Lower leg skin (tissue), 4 donors: ENCODE measurements around the gene CCSER2. TPM values are rescaled to one million over a fixed set of nuclear protein-coding genes. Genes with fewer than 3 reads are reported as not detected.
"Not testable (repeated sequence)": the region's sequence is repeated elsewhere in the genome, so short reads cannot be mapped to it uniquely, and the experiment has no call there.

ENCODE experiments used
- DNase-seq, 2 donors: peaks; one replicate each; pipeline ENCODE4 v3.0.0-alpha.2; 2019; ENCODE audit warnings: low spot score in 2 of 2
- H3K4me3 ChIP-seq: fragments of 200-600 bp; sonication (generic); 2 replicates; pipeline ENCODE4 v1.5.1; 2017; ENCODE audit warnings: mild to moderate bottlenecking, low read depth; ENCODE audit not compliant: poor library complexity, severe bottlenecking
- POLR2A ChIP-seq, 2 donors: fragments of 450-650 bp; IDR thresholded peaks; one replicate each; pipeline ENCODE4 v1.6.1; 2016 to 2017; ENCODE audit warnings: antibody characterized with exemption in 2 of 2, mild to moderate bottlenecking in 1 of 2, moderate library complexity in 1 of 2
- WGBS, 2 donors: methylation state at CpG; one replicate each; pipeline ENCODE4 v1.1.5; 2018; 5-methylcytosine and 5-hydroxymethylcytosine counted together
- intact Hi-C: fragments of 100-400 bp; cut with DNase I; formaldehyde crosslinking; loops from one replicate; pipeline ENCODE4 v1.15.0; 2023; ENCODE audit warnings: low total_unique reads
- total RNA-seq, 4 donors: library from RNA; depleted of rRNA; stranded (reverse); fragments of >200 nt; gene quantifications; one replicate each; pipeline ENCODE4 v1.1.0, GENCODE V29; 2016
- TF ChIP-seq, protein P1 (sequence below), 3 donors: fragments of 450-650 bp; IDR thresholded peaks; one replicate each; pipeline ENCODE4 v1.5.1; 2016; ENCODE audit warnings: antibody characterized with exemption in 3 of 3, mild to moderate bottlenecking in 3 of 3, moderate library complexity in 2 of 3

Gene CCSER2
- total RNA-seq, 4 donors from 2014 or later = 33.3 to 69.5 (median 47.7) TPM

GRCh38 chr10:84405662-84406061 lies 77.3 kb downstream of the CCSER2 start:
- DNase-seq = no peak
- intact Hi-C loops = no loop called here
- 97% methylated on average over 2 of the region's 2 CpGs for WGBS, 2 donors
- H3K4me3 ChIP-seq = no peak overlapping the region
- TF ChIP-seq, protein P1, sequence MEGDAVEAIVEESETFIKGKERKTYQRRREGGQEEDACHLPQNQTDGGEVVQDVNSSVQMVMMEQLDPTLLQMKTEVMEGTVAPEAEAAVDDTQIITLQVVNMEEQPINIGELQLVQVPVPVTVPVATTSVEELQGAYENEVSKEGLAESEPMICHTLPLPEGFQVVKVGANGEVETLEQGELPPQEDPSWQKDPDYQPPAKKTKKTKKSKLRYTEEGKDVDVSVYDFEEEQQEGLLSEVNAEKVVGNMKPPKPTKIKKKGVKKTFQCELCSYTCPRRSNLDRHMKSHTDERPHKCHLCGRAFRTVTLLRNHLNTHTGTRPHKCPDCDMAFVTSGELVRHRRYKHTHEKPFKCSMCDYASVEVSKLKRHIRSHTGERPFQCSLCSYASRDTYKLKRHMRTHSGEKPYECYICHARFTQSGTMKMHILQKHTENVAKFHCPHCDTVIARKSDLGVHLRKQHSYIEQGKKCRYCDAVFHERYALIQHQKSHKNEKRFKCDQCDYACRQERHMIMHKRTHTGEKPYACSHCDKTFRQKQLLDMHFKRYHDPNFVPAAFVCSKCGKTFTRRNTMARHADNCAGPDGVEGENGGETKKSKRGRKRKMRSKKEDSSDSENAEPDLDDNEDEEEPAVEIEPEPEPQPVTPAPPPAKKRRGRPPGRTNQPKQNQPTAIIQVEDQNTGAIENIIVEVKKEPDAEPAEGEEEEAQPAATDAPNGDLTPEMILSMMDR (IDR thresholded peaks at IDR 0.05) = no peak
- no peak for TF ChIP-seq POLR2A (IDR thresholded peaks at IDR 0.05)

GRCh38 chr10:84406561-84406960 lies 78.2 kb downstream of the CCSER2 start:
- H3K4me3 ChIP-seq = no peak overlapping the region
- TF ChIP-seq, protein P1 (IDR thresholded peaks at IDR 0.05) = no peak
- no peak for TF ChIP-seq POLR2A (IDR thresholded peaks at IDR 0.05)
- no peak for DNase-seq
- 66 to 86% methylated on average over 3 of the region's 3 CpGs for WGBS, 2 donors
- intact Hi-C loops = no loop called here

DNA sequence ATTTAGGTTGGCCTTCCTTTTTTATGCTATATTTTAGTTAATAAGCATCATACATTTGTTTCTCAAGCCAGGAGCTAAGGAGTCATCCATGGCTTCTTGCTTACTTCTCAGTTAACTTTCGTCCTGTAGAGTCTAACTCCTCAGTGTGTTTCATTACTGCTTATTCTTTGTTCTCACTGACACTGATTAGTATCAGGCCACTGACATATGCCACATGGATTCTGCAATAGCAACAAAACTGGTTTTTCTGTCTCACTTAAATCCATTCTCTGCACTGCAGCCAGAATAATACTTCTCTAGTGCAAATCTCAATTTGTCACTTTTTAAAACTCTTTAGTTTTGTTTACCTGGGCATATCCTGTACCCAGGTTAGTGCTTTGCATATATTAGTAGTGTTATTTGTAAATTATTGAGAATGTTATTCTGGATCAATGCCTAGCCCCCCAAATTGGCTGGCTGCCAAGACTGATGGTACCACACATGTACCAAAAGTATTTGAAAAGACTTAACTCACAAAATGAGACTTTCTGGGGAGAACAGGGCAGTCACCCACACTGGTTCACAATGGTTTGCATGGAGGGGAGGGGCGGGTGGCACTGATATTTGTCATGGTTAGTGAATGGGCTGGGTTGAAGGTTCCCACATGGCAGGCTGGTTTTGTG lies 79.1 kb downstream of the CCSER2 start:
- intact Hi-C loops = no loop called here
- WGBS, 2 donors = 55 to 66% methylated on average over 2 of the region's 2 CpGs
- TF ChIP-seq POLR2A (IDR thresholded peaks at IDR 0.05) = no peak
- TF ChIP-seq, protein P1 (IDR thresholded peaks at IDR 0.05) = no peak
- no peak overlapping the region for H3K4me3 ChIP-seq
- no peak for DNase-seq

- intact Hi-C loops = no loop called here
- 94 to 98% methylated on average over 2 of the region's 2 CpGs for WGBS, 2 donors
These were observed 84.1 kb downstream of the CCSER2 start for GRCh38 chr10:84412482-84412881.

GRCh38 chr10:84414110-84414509 lies 85.7 kb downstream of the CCSER2 start:
- H3K4me3 ChIP-seq, DNase-seq, intact Hi-C loops: not testable (repeated sequence)
- WGBS, 2 donors = 96 to 99% methylated on average over 2 of the region's 2 CpGs

More at GRCh38 chr10:84412482-84412881, 84.1 kb downstream of the CCSER2 start:
- H3K4me3 ChIP-seq = no peak overlapping the region
- no peak for DNase-seq
- no peak for TF ChIP-seq POLR2A (IDR thresholded peaks at IDR 0.05)
- TF ChIP-seq, protein P1 (IDR thresholded peaks at IDR 0.05) = no peak

GRCh38 chr10:84415539-84416244 lies 87.3 kb downstream of the CCSER2 start:
- DNase-seq = no peak
- no peak overlapping the region for H3K4me3 ChIP-seq
- 89 to 92% methylated on average over 9 to 10 of the region's 10 CpGs for WGBS, 2 donors
- TF ChIP-seq, protein P1 (IDR thresholded peaks at IDR 0.05) = no peak
- no peak for TF ChIP-seq POLR2A (IDR thresholded peaks at IDR 0.05)
- intact Hi-C loops = no loop called here
